Glutamatergic neuron (in vitro differentiated cells): ENCODE results near the gene GPR137B. TPM values are rescaled to one million over a fixed set of nuclear protein-coding genes. Genes with fewer than 3 reads are reported as not detected.

Source experiments
- DNase-seq: peaks from one replicate; pipeline ENCODE4 v3.0.0; 2022
- H3K27ac Mint-ChIP-seq: one replicate; pipeline ENCODE4 v1.8.0; 2020; ENCODE audit warnings: mild to moderate bottlenecking, mixed read lengths, inconsistent platforms; ENCODE audit not compliant: unreplicated experiment
- H3K27me3 Mint-ChIP-seq: one replicate; pipeline ENCODE4 v1.8.0; 2020; ENCODE audit warnings: mild to moderate bottlenecking, moderate library complexity, mixed read lengths, inconsistent platforms; ENCODE audit not compliant: unreplicated experiment
- H3K36me3 Mint-ChIP-seq: one replicate; pipeline ENCODE4 v1.8.0; 2020; ENCODE audit warnings: mild to moderate bottlenecking, mixed read lengths, inconsistent platforms; ENCODE audit not compliant: unreplicated experiment
- H3K4me1 Mint-ChIP-seq: one replicate; pipeline ENCODE4 v1.8.0; 2020; ENCODE audit warnings: mild to moderate bottlenecking, low read depth, mixed read lengths, inconsistent platforms; ENCODE audit not compliant: unreplicated experiment
- H3K4me3 Mint-ChIP-seq: one replicate; pipeline ENCODE4 v1.8.0; 2020; ENCODE audit warnings: mild to moderate bottlenecking, mixed read lengths, inconsistent platforms; ENCODE audit not compliant: unreplicated experiment
- H3K9me3 Mint-ChIP-seq: one replicate; pipeline ENCODE4 v1.8.0; 2020; ENCODE audit warnings: mild to moderate bottlenecking, moderate library complexity, mixed read lengths, inconsistent platforms; ENCODE audit not compliant: unreplicated experiment
- CTCF ChIP-seq: fragments of 200-600 bp; sonication (generic); IDR thresholded peaks from one replicate; pipeline ENCODE4 v1.5.0; 2021; ENCODE audit not compliant: partially characterized antibody, unreplicated experiment
- total RNA-seq: library from RNA; stranded (reverse); fragmentation: NEBNext Ultra II Directional; extraction: Animal tissue kit (Norgen Biotek cat#: 25700); gene quantifications from one replicate; pipeline ENCODE4 v1.2.1, GENCODE V29; 2021; ENCODE audit not compliant: unreplicated experiment

The GPR137B gene
- total RNA-seq, 1 donor from 2014 or later: 22.5 TPM

GRCh38 chr1:236200925-236201324 lies 58.6 kb downstream of the GPR137B start:
- TF ChIP-seq CTCF: no peak
- Mint-ChIP-seq H3K27ac (no peak overlapping the region), H3K27me3 (no peaks in the 10 kb centered on the region), H3K4me3 (no peak overlapping the region), H3K36me3 (peaks cover 41% of the 10 kb centered on the region), H3K9me3 (peaks cover 10% of the 10 kb centered on the region), H3K4me1 (peaks cover 3% of the 10 kb centered on the region)
- no peak for DNase-seq

- Mint-ChIP-seq H3K36me3 (peaks cover 41% of the 10 kb centered on the region), H3K4me1 (peaks cover 3% of the 10 kb centered on the region), H3K27me3 (no peaks in the 10 kb centered on the region), H3K9me3 (peaks cover 10% of the 10 kb centered on the region), H3K27ac (no peak overlapping the region), H3K4me3 (no peak overlapping the region)
- no peak for TF ChIP-seq CTCF
- no peak for DNase-seq
Measured at GRCh38 chr1:236201786-236202185, 59.4 kb downstream of the GPR137B start.

GRCh38 chr1:236204039-236204438 lies 61.7 kb downstream of the GPR137B start:
- Mint-ChIP-seq H3K9me3 (peaks cover 8% of the 10 kb centered on the region), H3K36me3 (peaks cover 36% of the 10 kb centered on the region), H3K4me3 (no peak overlapping the region), H3K4me1 (no peaks in the 10 kb centered on the region), H3K27me3 (no peaks in the 10 kb centered on the region), H3K27ac (no peak overlapping the region)
- no peak for TF ChIP-seq CTCF
- DNase-seq: no peak

GRCh38 chr1:236204656-236205055 lies 62.3 kb downstream of the GPR137B start:
- Mint-ChIP-seq H3K9me3 (peaks cover 8% of the 10 kb centered on the region), H3K4me3 (no peak overlapping the region), H3K27ac (no peak overlapping the region), H3K36me3 (peaks cover 36% of the 10 kb centered on the region), H3K4me1 (no peaks in the 10 kb centered on the region), H3K27me3 (no peaks in the 10 kb centered on the region)
- no peak for DNase-seq
- no peak for TF ChIP-seq CTCF

- Mint-ChIP-seq H3K9me3 (peaks cover 2% of the 10 kb centered on the region), H3K36me3 (peaks cover 24% of the 10 kb centered on the region), H3K4me3 (no peak overlapping the region), H3K27me3 (no peaks in the 10 kb centered on the region), H3K27ac (no peak overlapping the region), H3K4me1 (no peaks in the 10 kb centered on the region)
- no peak for TF ChIP-seq CTCF
- DNase-seq: no peak
Measured at GRCh38 chr1:236206548-236206947, 64.2 kb downstream of the GPR137B start.
